NCI-H1092 (cell line): Measurements from ENCODE around the gene VPREB1.
"Not testable (repeated sequence)": the region's sequence is repeated elsewhere in the genome, so short reads cannot be mapped to it uniquely, and the experiment has no call there.

Source experiments
- DNase-seq: peaks from one replicate; lab custom pipeline; 2025; lab: John Stamatoyannopoulos, UW

Gene VPREB1

DNA sequence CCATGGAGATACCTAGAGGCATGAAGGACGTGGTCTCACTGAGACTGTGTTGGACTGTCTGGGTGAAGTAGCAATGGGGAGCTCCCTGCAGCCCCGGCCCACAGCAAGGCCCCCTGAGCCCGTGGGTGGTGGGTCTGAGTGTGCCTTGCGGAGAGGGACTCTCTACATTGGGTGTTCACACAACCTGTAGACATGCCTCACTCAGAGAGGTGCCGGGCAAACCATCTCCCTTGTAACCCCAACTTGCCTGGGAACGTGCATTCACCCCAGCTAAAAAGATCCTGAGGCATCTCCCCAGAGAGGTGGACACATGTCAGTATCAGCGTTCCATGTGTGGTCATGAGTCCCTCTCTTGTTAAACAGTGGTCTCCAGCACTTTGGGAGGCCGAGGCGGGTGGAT, 2.1 kb downstream of the VPREB1 start:
- no peak for DNase-seq

DNA sequence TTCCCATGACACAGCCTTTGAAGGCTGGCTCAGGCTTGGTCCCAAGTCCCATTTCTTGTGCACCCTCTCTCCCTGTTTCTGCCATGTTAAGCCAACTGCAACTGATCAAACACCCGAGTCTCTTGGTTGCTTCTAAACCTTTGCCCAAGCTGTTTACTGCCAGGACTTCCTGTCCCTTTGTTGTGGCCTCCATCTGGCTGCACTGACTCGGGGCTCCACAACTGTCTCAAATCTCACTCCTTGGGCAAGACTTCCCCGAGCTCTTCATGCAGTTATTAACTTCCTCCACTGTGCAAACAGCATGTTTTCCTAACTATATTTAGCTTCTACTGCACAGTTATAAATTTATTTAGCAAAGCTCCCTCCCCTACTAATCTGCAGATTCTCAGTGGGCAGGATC, 4.3 kb downstream of the VPREB1 start:
- no peak for DNase-seq

DNA sequence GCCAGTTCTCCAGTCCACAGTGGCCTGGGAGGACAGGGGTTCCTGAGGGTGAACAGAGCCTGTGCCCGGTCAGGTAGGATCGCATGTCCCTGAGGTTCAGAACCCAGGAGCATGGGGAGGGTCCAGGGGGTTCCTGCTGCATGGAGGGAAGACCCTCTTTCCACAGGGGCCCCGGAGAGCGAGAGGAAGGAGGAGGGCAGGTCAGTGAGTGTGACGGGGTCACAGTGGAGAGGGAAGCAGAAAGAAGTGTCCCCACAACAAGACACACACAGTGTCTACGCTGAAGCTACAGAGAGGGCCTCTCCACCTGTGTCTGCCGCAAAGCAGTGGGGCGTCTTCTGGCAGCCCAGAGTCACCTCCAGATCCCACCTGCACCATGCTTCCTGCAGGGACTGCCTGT, 6.1 kb downstream of the VPREB1 start:
- not testable (repeated sequence) for DNase-seq

- not testable (repeated sequence) for DNase-seq
These were observed 11.5 kb downstream of the VPREB1 start for GRCh38 chr22:22256133-22256532.

DNA sequence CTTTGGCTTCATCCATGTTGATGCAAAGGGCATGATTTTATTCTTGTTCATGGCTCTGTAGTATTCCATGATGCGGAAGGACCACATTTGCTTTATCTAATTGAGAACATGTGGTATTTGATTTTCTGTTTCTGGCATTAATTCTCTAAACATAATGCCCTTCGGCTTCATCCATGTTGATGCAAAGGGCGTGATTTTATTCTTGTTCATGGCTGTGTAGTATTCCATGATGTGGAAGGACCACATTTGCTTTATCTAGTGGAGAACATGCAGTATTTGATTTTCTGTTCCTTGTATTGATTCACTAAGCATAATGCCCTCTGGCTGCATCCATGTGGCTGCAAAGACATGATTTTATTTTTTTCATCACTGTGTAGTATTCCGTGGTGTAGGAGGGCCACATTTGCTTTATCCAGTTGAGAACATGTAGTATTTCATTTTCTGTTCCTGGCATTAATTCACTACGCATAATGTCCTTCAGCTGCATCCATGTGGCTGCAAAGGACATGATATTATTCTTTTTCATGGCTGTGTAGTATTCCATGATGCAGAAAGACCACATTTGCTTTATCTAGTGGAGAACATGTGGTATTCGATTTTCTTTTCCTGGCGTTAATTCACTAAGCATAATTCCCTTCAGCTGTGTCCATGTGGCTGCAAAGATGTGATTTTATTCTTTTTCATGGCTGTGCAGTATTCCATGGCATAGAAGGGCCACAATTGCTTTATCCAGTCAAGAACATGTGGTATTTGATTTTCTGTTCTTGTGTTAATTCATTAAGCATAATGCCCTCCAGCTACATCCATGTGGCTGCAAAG, 14.2 kb downstream of the VPREB1 start:
- DNase-seq, result not testable (repeated sequence)

DNA sequence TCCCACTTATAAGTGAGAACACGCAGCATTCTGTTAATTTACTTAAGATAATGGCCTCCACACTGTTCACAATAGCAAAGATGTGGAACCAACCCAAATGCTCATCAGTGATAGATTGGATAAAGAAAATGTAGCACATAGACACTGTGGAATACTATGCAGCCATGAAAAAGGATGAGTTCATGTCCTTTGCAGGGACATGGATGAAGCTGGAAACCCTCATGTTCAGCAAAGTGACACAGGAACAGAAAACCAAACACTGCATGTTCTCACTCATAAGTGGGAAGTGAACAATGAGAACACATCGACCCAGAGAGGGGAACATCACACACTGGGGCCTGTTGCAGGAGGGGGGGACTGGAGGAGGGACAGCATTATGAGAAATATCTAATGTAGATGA, 15.6 kb downstream of the VPREB1 start:
- not testable (repeated sequence) for DNase-seq

- DNase-seq, result not testable (repeated sequence)
These were observed 16.0 kb downstream of the VPREB1 start for GRCh38 chr22:22260586-22260985.

DNA sequence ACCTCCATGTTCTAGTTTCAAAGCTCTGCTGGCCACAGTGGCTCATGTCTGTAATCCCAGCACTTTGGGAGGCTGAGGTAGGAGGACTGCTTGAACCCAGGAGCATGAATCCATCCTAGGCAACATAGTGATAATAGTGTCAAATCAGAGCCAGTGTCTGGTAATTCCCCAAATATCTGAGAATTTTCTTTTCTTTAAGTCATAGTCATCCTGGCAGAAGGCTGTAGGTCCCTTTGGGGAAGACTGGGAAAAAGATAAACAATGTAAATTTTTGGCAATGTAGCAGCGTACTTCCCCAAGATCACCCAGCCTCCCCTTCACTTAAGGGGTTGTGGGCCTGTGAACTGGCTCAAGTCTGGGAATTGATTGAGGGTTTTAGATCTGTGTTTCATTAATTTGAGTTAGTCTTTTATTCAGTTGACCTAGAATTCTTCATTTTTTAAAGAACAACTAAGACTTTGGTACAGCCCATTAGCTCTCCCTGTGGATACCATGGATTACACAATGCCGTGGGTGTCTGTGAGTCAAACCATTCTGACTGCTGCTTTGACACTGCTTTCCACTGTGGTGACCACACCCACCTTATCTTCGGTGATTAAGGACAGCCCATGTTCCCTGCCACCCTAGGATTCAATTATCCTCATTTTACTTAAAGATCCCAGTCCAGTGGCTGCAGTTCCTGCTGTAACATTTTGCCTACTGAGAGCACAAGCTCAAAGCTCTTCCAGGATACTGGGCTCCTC, 17.9 kb downstream of the VPREB1 start:
- DNase-seq, result not testable (repeated sequence)

DNA sequence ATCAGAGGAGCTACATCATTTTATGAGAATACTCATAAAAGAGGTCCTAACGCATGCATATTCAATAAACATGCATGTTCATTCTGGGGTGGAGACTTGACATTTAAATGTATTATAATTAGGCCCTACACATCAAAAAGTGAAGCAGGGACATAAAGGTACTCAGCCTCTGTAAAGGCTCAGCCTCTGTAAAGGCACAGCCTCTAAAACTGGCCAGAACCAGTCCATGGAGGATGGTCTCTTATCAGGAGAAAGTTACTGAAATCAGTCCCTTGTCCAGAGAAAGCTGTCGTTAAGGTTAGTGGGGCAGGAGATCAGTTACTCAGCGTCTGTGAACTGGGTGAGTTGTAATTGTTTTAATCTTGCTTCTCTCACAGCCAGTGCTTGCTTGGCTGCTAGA, 19.2 kb downstream of the VPREB1 start:
- not testable (repeated sequence) for DNase-seq

- DNase-seq, result not testable (repeated sequence)
These were observed 25.6 kb downstream of the VPREB1 start for GRCh38 chr22:22270036-22270676.

DNA sequence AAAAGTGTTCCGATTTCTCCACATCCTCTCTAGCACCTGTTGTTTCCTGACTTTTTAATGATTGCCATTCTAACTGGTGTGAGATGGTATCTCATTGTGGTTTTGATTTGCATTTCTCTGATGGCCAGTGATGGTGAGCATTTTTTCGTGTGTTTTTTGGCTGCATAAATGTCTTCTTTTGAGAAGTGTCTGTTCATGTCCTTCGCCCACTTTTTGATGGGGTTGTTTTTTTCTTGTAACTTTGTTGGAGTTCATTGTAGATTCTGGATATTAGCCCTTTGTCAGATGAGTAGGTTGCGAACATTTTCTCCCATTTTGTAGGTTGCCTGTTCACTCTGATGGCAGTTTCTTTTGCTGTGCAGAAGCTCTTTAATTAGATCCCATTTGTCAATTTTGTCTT, 32.8 kb downstream of the VPREB1 start:
- DNase-seq, result not testable (repeated sequence)

GRCh38 chr22:22284962-22285756, 40.6 kb downstream of the VPREB1 start:
- not testable (repeated sequence) for DNase-seq

DNA sequence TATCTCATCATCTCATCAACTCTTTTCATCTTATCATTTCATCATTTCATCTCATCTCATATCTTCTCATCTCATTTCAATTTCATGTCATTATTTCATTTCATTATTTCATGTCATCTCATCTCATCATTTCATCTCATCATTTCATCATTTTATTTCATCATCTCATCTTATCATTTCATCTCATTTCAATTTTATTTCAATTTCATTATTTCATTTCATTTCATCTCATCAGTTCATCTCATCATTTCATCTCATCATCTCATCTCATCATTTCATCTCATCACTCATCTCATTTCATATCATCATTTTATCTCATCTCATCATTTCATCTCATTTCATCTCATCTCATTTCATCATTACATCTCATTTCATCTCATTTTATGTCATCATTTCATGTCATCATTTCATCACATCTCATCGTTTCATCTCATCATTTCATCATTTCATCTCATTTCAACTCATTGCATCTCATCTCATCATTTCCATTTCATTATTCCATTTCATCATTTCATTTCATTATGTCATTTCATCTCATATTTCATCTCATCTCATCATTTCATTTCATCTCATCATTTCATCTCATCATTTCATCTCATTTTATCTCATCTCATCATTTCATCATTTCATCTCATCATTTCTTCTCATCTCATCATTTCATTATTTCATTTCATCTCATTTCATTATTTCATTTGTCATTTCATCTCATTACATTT, 42.0 kb downstream of the VPREB1 start:
- DNase-seq, result not testable (repeated sequence)

DNA sequence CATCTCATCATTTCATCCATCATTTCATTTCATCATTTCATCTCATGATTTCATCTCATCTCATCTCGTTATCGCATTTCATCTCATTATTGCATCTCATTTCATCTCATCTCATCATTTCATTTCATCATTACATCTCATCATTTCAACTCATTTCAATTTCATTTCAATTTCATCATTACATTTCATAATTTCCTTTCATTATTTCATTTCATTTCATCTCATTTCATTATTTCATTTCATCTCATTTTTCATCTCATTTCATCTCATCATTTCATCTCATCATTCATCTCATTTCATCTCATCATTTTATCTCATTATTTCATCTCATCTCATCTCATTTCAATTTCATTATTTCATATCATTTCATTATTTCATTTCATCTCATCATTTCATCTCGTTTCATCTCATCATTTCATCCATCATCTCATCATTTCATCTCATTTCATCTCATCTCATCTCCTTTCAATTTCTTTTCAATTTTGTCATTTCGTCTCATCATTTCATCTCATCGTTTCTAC, 42.6 kb downstream of the VPREB1 start:
- DNase-seq, result not testable (repeated sequence)

DNA sequence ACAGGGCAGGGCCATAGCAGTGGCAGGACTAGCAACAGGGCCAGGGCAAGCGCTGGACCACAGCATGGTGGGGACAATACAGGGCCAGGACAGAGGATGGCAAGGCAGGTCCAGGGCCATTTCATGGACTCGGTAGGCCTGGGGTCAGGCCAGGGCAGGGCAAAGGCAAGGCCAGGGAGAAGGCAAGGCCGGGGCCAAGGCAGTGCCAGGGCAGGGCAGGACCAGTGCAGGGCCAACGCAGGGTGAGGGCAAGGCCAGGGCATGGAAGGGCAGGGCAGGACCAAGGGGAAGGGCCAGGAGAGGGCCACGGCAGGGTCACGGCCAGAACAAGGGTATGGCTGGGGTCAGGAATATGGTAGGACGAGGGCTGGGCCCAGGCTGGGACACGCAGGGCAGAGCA, 45.1 kb downstream of the VPREB1 start:
- DNase-seq, result not testable (repeated sequence)

GRCh38 chr22:22291129-22291806, 46.7 kb downstream of the VPREB1 start:
- not testable (repeated sequence) for DNase-seq

DNA sequence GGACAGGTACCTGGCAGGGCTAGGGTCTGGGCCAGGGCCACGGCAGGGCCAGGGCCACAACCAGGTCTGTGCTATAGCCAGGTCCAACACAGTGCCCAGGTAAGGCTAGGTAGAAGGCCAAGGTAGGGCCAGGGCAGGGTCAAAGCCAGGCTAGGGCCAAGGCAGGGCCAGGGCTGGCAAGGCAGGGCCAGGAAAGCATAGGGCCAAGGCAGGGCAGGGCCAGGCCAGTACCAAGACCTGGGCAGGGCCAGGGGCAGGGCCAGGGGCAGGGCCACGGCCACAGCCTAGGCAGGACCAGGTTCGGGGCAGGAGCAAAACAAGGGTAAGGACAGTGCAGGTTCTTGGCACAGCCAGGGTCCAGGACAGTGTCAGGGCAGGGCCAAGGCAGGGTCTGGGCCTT, 48.1 kb downstream of the VPREB1 start:
- DNase-seq, result not testable (repeated sequence)

- not testable (repeated sequence) for DNase-seq
These were observed 48.9 kb downstream of the VPREB1 start for GRCh38 chr22:22293436-22293835.

DNA sequence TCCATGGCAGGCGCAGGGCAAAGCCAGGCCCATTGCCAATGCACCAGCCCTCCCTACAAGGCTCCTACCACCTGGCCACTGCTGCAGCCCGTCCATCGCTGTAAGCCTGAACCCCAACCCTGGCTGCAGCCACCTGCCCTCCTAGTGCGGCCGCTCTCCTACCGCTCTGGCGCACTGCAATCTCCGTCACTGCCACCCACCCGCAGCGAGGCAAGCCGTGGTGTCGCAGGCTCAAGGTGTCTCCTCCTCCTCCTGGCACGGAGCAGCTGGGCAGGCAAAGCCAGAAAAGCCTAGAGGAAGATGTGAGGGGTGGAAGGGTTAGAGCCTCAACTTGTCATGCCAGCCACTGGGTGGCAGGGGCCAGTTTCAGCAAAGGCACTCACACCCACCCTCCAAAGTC, 50.1 kb downstream of the VPREB1 start:
- DNase-seq, result not testable (repeated sequence)
